Suprapubic skin (tissue), 4 donors: ENCODE data around the gene COPG2.
"Not testable (repeated sequence)": the region's sequence is repeated elsewhere in the genome, so short reads cannot be mapped to it uniquely, and the experiment has no call there.

Source experiments
- EP300 ChIP-seq: sonication (generic); formaldehyde crosslinking; IDR thresholded peaks from one replicate; pipeline ENCODE4 v1.6.1; 2017; ENCODE audit warnings: antibody characterized with exemption
- POLR2A ChIP-seq, 2 donors: fragments of 450-650 bp; IDR thresholded peaks; one replicate each; pipeline ENCODE4 v1.6.1; 2017; ENCODE audit warnings: antibody characterized with exemption in 2 of 2, mild to moderate bottlenecking in 2 of 2, moderate library complexity in 2 of 2
- POLR2AphosphoS5 ChIP-seq, 3 donors: sonication (generic); formaldehyde crosslinking; IDR thresholded peaks; one replicate each; pipeline ENCODE4 v1.6.1; 2017; ENCODE audit warnings: antibody characterized with exemption in 3 of 3
- TF ChIP-seq, protein P1 (sequence below), 2 donors: fragments of 200-600 bp in 1 of 2; fragments of 450-650 bp in 1 of 2; sonication (generic) in 1 of 2; IDR thresholded peaks; one replicate each; pipeline ENCODE4 v1.5.1; 2016 to 2019; ENCODE audit warnings: antibody characterized with exemption in 2 of 2, mild to moderate bottlenecking in 1 of 2, moderate library complexity in 1 of 2

DNA sequence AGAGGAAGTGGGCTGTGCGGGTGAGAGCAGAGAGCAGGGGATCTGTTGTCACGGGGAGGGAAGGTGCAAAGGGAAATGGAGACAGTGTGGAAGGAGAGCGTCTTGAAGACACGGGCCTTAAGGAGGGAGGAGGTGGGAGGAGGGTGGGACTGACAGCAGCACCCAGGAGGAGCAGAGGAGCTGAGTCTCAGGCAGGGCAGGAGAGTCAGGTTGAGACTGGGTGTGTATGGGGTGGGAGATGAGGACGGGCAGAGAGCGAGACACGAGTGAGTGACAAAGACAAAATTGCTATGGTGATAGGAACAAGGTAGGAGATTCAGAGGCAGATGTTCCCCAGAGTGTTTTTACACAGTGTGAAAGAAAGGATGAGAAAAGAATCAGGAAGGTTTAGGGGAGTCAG lies 127.3 kb downstream of the COPG2 start:
- TF ChIP-seq, protein P1, sequence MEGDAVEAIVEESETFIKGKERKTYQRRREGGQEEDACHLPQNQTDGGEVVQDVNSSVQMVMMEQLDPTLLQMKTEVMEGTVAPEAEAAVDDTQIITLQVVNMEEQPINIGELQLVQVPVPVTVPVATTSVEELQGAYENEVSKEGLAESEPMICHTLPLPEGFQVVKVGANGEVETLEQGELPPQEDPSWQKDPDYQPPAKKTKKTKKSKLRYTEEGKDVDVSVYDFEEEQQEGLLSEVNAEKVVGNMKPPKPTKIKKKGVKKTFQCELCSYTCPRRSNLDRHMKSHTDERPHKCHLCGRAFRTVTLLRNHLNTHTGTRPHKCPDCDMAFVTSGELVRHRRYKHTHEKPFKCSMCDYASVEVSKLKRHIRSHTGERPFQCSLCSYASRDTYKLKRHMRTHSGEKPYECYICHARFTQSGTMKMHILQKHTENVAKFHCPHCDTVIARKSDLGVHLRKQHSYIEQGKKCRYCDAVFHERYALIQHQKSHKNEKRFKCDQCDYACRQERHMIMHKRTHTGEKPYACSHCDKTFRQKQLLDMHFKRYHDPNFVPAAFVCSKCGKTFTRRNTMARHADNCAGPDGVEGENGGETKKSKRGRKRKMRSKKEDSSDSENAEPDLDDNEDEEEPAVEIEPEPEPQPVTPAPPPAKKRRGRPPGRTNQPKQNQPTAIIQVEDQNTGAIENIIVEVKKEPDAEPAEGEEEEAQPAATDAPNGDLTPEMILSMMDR (IDR thresholded peaks at IDR 0.05): not testable (repeated sequence)
- not testable (repeated sequence) for TF ChIP-seq POLR2AphosphoS5 (IDR thresholded peaks at IDR 0.05); EP300; POLR2A (IDR thresholded peaks at IDR 0.05)
